HUES6 (cell line): ENCODE results near the gene GABPB2.
"Not testable (repeated sequence)": the region's sequence is repeated elsewhere in the genome, so short reads cannot be mapped to it uniquely, and the experiment has no call there.

Experiments
- H3K27ac ChIP-seq: 2 replicates; pipeline ENCODE4 v1.7.0; 2013; ENCODE audit warnings: low read depth, mild to moderate bottlenecking, low read length, inconsistent platforms
- H3K27me3 ChIP-seq: 2 replicates; pipeline ENCODE4 v1.6.1; 2013; ENCODE audit warnings: low read length; ENCODE audit not compliant: control insufficient read depth, insufficient read depth
- H3K36me3 ChIP-seq: 2 replicates; pipeline ENCODE4 v1.6.1; 2013; ENCODE audit warnings: low read length; ENCODE audit not compliant: control insufficient read depth, insufficient read depth
- H3K4me1 ChIP-seq: 2 replicates; pipeline ENCODE4 v1.6.1; 2013; ENCODE audit warnings: low read length; ENCODE audit not compliant: control insufficient read depth, insufficient read depth
- H3K4me3 ChIP-seq: 2 replicates; pipeline ENCODE4 v1.5.1; 2013; ENCODE audit warnings: low read depth, low read length
- H3K9ac ChIP-seq: one replicate; pipeline ENCODE4 v1.6.1; 2013; ENCODE audit warnings: mild to moderate bottlenecking, low read length
- H3K9me3 ChIP-seq: 2 replicates; pipeline ENCODE4 v1.6.1; 2013; ENCODE audit warnings: low read depth, low read length; ENCODE audit not compliant: control insufficient read depth, insufficient read depth

Gene GABPB2

DNA sequence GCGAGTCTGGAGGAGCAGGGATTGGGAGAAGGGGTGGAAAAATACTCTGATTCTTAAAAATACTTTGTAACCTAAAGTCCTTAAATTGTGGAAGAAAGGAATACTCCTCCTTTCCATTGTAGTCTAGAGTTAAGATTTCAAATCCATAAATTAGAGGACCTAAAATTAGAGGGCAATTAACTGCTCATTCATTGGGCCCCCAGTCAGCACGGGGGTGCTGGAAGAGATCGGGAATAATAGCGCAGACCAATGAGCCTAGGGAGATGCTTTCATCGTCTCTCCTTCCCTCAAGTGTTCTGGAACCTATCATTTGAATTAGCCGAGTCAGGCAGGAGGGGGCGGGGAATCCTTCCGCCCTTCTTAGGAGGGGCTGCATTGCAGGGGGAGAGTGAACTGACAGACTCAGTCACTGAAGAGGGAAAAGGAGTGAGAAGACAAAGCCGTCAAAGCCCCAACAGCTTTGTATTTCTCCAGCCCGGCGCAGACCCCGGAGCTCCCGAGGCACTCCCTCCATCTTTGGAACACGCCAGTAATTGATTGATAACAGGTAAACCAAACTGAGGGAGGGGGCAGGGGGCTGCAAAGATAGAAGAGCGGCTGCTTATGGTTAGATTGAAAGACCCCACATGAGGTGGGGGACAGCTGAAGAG lies 10.4 kb upstream of the GABPB2 start, which contains the start of gene MLLT11:
MLLT11 (plus strand) TSS at position 391 of the 650 bp plus-strand sequence. CDS start 6,828 bp downstream, outside the sequence.
- Histone ChIP-seq H3K27ac (peak within 1 kb of the TSS; percentile 88), H3K36me3 (peaks cover 19% of the 10 kb centered on the region), H3K27me3 (no peaks in the 10 kb centered on the region), H3K9ac (peak within 1 kb of the TSS; percentile 96), H3K4me1 (peaks cover 24% of the 10 kb centered on the region), H3K9me3 (no peaks in the 10 kb centered on the region), H3K4me3 (peak within 1 kb of the TSS; percentile 97)

- Histone ChIP-seq H3K36me3 (peaks cover 13% of the 10 kb centered on the region), H3K4me3 (peak overlapping the region; percentile 97), H3K4me1 (peaks cover 24% of the 10 kb centered on the region), H3K27me3 (no peaks in the 10 kb centered on the region), H3K27ac (peak overlapping the region; percentile 73; the same call in 1 of the 2 replicates), H3K9me3 (no peaks in the 10 kb centered on the region), H3K9ac (peak overlapping the region; percentile 88)
These were observed 9.7 kb upstream of the GABPB2 start for GRCh38 chr1:151060657-151061421.

GRCh38 chr1:151061704-151062103 lies 8.9 kb upstream of the GABPB2 start:
- Histone ChIP-seq H3K36me3 (peaks cover 9% of the 10 kb centered on the region), H3K27ac (no peak overlapping the region), H3K27me3 (no peaks in the 10 kb centered on the region), H3K4me1 (peaks cover 21% of the 10 kb centered on the region), H3K9ac (peak overlapping the region; percentile 88), H3K9me3 (no peaks in the 10 kb centered on the region), H3K4me3 (peak overlapping the region; percentile 97)

GRCh38 chr1:151062741-151063371 lies 7.7 kb upstream of the GABPB2 start:
- no peaks in the 10 kb centered on the region for H3K9me3 ChIP-seq
- no peaks in the 10 kb centered on the region for H3K27me3 ChIP-seq
- peaks cover 14% of the 10 kb centered on the region for H3K36me3 ChIP-seq
- H3K27ac ChIP-seq, result no peak overlapping the region
- peaks cover 16% of the 10 kb centered on the region for H3K4me1 ChIP-seq
- H3K4me3 ChIP-seq, result no peak overlapping the region
- H3K9ac ChIP-seq, result no peak overlapping the region

DNA sequence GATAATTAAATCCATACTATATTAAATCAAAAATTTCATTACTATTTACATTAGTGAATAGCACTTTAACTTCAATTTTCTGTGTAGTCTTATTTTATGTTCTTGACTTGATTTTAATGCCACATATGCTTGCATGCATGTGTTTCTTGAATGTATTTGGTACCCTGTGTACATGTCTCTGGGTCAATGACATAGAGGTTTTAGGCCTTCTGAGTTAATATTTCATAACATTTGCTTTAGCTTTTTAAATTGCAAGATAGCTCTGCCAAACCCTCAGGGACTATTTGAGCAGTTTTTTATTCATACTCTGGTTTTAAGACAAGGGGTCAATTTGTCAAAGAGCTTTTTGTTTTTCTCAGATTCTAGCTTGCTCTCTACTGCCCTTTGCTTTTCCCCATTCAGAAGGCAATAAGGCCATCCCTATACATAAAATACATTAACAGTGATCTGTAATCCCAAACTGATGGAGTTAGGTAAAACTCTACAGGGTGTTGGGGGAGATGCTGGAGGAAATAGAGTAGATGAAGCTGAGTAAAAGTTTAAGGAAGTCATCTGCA lies 5.4 kb upstream of the GABPB2 start:
- peaks cover 9% of the 10 kb centered on the region for H3K4me1 ChIP-seq
- peaks cover 14% of the 10 kb centered on the region for H3K36me3 ChIP-seq

DNA sequence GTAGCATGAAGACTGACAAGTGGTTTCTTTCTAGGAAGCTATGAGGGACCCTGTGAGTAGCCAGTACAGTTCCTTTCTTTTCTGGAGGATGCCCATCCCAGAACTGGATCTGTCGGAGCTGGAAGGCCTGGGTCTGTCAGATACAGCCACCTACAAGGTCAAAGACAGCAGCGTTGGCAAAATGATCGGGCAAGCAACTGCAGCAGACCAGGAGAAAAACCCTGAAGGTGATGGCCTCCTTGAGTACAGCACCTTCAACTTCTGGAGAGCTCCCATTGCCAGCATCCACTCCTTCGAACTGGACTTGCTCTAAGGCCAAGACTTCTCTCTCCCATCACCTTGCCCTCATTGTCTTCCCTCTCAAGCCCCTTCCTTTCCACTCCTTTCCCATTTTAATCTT lies 3.4 kb upstream of the GABPB2 start:
- Histone ChIP-seq H3K9me3 (no peaks in the 10 kb centered on the region), H3K4me1 (peaks cover 6% of the 10 kb centered on the region; the same call in 1 of the 2 replicates), H3K4me3 (no peak overlapping the region), H3K36me3 (peaks cover 14% of the 10 kb centered on the region), H3K27ac (no peak overlapping the region), H3K9ac (no peak overlapping the region), H3K27me3 (no peaks in the 10 kb centered on the region)

More for the DNA sequence above, 5.4 kb upstream of the GABPB2 start:
- no peaks in the 10 kb centered on the region for H3K9me3 ChIP-seq
- no peak overlapping the region for H3K27ac ChIP-seq
- no peak overlapping the region for H3K9ac ChIP-seq
- H3K27me3 ChIP-seq, result no peaks in the 10 kb centered on the region
- H3K4me3 ChIP-seq, result no peak overlapping the region

- no peak overlapping the region for H3K27ac ChIP-seq
- peaks cover 14% of the 10 kb centered on the region for H3K36me3 ChIP-seq
- no peak overlapping the region for H3K9ac ChIP-seq
- H3K4me3 ChIP-seq, result no peak overlapping the region
- H3K4me1 ChIP-seq, result peaks cover 3% of the 10 kb centered on the region; the same call in 1 of the 2 replicates
- H3K9me3 ChIP-seq, result no peaks in the 10 kb centered on the region
- no peaks in the 10 kb centered on the region for H3K27me3 ChIP-seq
These were observed 1.5 kb upstream of the GABPB2 start for GRCh38 chr1:151069103-151069486.

DNA sequence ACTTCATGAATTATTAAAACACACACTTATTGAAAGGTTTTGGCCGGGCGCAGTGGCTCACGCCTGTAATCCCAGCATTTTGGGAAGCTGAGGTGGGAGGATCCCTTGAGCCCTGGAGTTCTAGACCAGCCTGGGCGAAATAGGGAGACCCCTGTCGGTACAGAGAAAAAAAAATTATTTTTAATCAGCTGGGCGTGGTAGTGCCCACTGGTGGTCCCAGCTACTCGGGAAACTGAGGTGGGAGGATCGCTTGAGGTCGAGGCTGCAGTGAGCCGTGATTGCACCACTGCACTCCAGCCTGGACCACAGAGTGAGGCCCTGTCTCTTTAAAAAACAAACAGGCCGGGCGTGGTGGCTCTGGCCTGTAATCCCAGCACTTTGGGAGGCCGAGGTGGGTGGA lies 1.7 kb downstream of the GABPB2 start:
- no peak overlapping the region for H3K27ac ChIP-seq
- no peaks in the 10 kb centered on the region for H3K9me3 ChIP-seq
- H3K4me3 ChIP-seq, result no peak overlapping the region
- H3K4me1 ChIP-seq, result no peaks in the 10 kb centered on the region
- H3K27me3 ChIP-seq, result no peaks in the 10 kb centered on the region
- no peak overlapping the region for H3K9ac ChIP-seq
- peaks cover 5% of the 10 kb centered on the region for H3K36me3 ChIP-seq

DNA sequence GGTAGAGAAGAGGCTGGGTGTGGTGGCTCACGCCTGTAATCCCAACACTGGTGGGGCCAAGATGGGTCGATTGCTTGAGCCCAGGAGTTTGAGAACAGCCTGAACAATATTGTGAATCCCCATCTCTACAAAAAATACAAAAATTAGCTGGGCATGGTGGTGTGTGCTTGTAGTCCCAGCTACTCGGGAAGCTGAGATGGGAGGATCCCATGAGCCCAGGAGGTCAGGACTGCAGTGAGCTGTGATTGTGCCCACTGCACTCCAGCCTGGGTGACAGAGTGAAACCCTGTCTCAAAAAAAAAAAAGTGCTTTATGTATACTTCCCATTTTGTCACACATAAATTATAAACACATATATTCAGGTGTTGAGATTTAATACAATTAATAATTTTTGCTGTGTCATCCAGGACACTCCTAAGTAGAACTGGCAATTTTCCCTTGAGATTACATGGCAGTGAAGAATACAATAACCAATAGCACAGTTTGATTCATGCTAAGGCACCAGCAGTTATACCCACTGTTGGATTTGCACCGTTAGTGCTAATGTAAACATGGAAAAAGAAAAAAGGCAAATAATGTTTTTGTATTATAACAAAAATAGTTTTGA lies 15.5 kb downstream of the GABPB2 start:
- Histone ChIP-seq H3K27me3 (no peaks in the 10 kb centered on the region), H3K9ac (no peak overlapping the region), H3K9me3 (no peaks in the 10 kb centered on the region), H3K27ac (no peak overlapping the region), H3K4me1 (0 out of 2 replicates have a peak, but pooled peaks cover 3% of the 10 kb centered on the region), H3K36me3 (no peaks in the 10 kb centered on the region), H3K4me3 (no peak overlapping the region)

DNA sequence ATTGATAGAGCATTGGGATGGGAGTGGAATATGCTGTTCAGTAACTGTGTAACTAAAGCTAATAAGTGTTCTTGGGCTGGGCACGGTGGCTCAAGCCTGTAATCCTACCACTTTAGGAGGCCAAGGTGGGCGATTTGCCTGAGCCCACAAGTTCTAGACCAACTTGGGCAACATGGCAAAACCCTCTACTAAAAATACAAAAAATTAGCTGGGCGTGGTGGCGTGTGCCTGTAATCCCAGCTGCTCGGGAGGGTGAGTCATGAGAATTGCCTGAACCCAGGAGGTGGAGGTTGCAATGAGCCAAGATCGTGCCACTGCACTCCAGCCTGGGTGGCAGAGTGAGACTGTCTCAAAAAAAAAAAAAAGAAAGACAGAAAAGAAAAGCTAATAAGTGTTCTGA lies 26.9 kb downstream of the GABPB2 start:
- not testable (repeated sequence) for H3K27me3 ChIP-seq, H3K27ac ChIP-seq, H3K9ac ChIP-seq, H3K36me3 ChIP-seq, H3K4me1 ChIP-seq, H3K9me3 ChIP-seq, H3K4me3 ChIP-seq
